ENCODE data around the gene TMEM273.

The TMEM273 gene

DNA sequence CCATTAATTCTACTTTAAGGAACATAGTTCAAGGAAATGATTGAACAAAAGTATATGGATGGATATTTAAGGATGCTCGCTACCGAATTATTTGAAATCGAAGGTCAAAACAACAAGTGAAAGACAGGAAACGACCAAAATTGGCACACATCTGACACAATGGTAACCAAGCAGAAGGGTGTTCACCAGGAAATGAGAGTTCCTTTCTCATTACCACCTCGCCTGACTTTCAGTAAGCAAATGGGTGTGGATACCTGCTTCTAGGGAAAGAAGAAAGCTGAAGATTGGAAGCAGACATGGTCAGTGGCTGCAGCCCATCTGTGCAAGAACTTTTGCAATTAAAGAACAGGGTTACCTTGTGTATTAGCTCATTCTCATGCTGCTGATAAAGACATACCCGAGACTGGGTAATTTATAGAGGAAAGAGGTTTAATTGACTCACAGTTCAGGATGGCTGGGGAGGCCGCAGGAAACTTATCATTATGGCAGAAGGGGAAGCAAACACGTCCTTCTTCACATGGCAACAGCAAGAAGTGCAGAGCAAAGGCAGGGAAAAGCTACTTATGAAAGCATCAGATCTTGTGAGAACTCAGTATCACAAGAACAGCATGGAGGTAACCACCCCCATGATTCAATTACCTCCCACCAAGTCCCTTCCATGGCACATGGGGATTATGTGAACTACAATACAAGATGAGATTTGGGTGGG is 6.2 kb upstream of the TMEM273 start:
- no peak overlapping the region for H3K4me3 ChIP-seq (ENCODE audit: control insufficient read depth, low read depth, low read length)
- TF ChIP-seq, protein P1, sequence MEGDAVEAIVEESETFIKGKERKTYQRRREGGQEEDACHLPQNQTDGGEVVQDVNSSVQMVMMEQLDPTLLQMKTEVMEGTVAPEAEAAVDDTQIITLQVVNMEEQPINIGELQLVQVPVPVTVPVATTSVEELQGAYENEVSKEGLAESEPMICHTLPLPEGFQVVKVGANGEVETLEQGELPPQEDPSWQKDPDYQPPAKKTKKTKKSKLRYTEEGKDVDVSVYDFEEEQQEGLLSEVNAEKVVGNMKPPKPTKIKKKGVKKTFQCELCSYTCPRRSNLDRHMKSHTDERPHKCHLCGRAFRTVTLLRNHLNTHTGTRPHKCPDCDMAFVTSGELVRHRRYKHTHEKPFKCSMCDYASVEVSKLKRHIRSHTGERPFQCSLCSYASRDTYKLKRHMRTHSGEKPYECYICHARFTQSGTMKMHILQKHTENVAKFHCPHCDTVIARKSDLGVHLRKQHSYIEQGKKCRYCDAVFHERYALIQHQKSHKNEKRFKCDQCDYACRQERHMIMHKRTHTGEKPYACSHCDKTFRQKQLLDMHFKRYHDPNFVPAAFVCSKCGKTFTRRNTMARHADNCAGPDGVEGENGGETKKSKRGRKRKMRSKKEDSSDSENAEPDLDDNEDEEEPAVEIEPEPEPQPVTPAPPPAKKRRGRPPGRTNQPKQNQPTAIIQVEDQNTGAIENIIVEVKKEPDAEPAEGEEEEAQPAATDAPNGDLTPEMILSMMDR (IDR thresholded peaks at IDR 0.05; ENCODE audit: control insufficient read depth, insufficient read depth, low read depth, low read length, missing control alignments): no peak
- no peak for DNase-seq (ENCODE audit: low read depth)

DNA sequence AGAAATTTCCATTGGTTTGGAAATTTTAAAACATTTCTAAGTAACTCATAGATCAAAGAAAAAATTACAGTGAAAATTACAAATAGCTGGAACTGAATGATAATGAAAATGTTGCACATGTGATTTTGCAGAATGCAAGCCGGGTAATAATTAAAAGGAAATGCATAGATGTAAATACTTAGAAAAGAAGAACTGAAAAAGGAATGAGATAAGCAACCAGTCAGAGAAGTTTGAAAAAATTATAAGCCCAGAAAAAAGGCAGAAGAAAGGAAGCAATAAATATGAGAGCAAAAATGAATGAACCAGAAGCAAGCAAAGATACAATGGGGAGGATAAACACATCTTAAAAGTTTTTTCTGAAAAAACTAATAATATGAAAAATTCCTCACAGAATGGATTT is 3.2 kb upstream of the TMEM273 start:
- H3K4me3 ChIP-seq (ENCODE audit: control insufficient read depth, low read depth, low read length): no peak overlapping the region
- TF ChIP-seq, protein P1 (IDR thresholded peaks at IDR 0.05; ENCODE audit: control insufficient read depth, insufficient read depth, low read depth, low read length, missing control alignments): no peak
- DNase-seq (ENCODE audit: low read depth): no peak

DNA sequence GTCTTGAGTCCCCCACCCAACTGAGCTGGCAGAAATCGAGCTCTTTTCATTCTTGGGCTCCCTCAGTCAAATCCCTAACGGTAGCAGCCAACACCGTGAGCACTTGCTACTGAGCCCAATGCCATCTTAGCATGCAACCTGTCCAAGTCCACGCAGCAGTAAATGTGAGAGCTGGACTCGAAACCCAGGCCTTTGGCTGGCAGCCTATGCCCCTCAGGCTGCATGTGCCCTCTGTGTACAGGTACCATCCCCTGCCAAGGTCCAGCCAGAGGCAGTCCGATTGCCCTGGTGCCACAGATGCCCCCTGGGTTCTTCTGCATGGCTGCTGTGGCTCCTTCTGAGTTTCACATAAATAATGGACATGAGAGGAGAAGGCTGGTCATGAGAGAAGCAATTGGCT is 1.2 kb upstream of the TMEM273 start:
- TF ChIP-seq, protein P1 (IDR thresholded peaks at IDR 0.05; ENCODE audit: control insufficient read depth, insufficient read depth, low read depth, low read length, missing control alignments): no peak

DNA sequence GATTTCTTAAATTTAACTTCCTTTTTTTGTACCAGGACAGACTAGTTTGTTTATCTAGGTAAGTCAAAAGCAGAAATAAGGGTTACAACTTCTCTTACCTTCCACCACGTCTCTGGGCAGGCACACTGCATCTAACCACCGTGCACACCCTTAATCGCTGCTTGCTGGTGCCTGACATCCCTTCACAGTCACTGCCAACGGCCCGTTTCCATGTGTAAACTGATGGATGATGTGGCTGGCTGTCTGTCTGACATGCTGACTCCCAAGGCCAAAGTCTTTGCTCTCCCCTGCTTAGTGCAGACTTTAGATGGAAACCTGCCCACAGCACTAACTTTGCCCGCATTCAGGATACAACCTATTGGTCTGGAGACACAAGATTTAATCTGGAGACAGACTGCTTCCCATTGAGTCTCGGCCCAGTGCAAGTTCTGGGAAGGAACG is 1.1 kb downstream of the TMEM273 start:
- no peak overlapping the region for H3K4me3 ChIP-seq (ENCODE audit: control insufficient read depth, low read depth, low read length)
- DNase-seq (ENCODE audit: low read depth): no peak
- TF ChIP-seq, protein P1 (IDR thresholded peaks at IDR 0.05; ENCODE audit: control insufficient read depth, insufficient read depth, low read depth, low read length, missing control alignments): no peak

More for the DNA sequence above, 1.2 kb upstream of the TMEM273 start:
- DNase-seq (ENCODE audit: low read depth): no peak
- no peak overlapping the region for H3K4me3 ChIP-seq (ENCODE audit: control insufficient read depth, low read depth, low read length)

DNA sequence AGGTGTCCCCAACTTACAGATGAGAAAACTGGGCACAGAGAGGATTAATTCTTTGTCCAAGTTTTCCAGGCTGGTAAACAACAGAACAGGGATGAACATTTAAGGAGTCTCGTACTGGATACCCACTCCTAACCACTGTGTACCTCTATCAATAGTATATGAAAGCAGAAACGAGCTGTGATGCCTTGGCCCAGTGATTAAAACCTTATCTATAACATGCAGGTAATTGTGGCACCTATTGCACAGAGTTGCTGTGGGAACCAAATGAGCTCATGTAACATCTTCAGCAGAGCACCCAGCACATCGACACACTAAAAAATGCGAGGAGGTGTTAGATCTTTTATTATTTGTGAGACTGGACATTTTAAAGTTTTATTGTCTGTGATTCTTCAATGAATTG is 1.6 kb downstream of the TMEM273 start:
- H3K4me3 ChIP-seq (ENCODE audit: control insufficient read depth, low read depth, low read length): no peak overlapping the region
- DNase-seq (ENCODE audit: low read depth): no peak
- TF ChIP-seq, protein P1 (IDR thresholded peaks at IDR 0.05; ENCODE audit: control insufficient read depth, insufficient read depth, low read depth, low read length, missing control alignments): no peak

DNA sequence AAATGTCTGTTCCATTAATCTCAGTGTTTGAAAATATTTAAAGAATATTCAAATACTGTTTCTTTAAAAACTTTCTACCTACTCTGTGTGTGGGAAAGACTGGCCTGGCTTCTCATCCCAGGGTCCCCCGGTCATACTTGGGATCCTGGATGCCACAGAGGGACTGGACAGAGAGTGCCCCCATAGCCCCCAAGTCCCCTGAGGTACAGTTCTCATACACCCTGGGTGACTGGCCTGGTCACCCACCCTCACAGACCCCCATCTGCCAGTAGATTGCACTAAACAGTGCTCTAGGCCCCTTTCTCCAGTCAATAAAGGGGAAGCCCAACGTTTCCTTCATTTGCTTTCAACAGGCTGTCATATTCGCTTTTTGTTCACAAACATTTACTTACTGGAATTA is 3.0 kb downstream of the TMEM273 start:
- H3K4me3 ChIP-seq (ENCODE audit: control insufficient read depth, low read depth, low read length): no peak overlapping the region
- TF ChIP-seq, protein P1 (IDR thresholded peaks at IDR 0.05; ENCODE audit: control insufficient read depth, insufficient read depth, low read depth, low read length, missing control alignments): no peak

More for the DNA sequence above, 3.0 kb downstream of the TMEM273 start:
- DNase-seq (ENCODE audit: low read depth): no peak
